HFFc6 (cell line): Measurements from ENCODE around the gene SFXN2. TPM values are rescaled to one million over a fixed set of nuclear protein-coding genes. Genes with fewer than 3 reads are reported as not detected.
"Not testable (repeated sequence)": the region's sequence is repeated elsewhere in the genome, so short reads cannot be mapped to it uniquely, and the experiment has no call there.

Source experiments
- DNase-seq: peaks from one replicate; pipeline ENCODE4 v3.0.0-alpha.2; 2018
- H3K27ac Mint-ChIP-seq: 2 replicates; pipeline ENCODE4 v1.8.0; 2020; ENCODE audit warnings: mild to moderate bottlenecking, mixed read lengths
- H3K27me3 Mint-ChIP-seq: 2 replicates; pipeline ENCODE4 v1.8.0; 2021; ENCODE audit warnings: mild to moderate bottlenecking, moderate library complexity, mixed read lengths; ENCODE audit not compliant: insufficient read depth
- H3K36me3 Mint-ChIP-seq: 2 replicates; pipeline ENCODE4 v1.8.0; 2021; ENCODE audit warnings: low read depth, mixed read lengths
- H3K4me1 Mint-ChIP-seq: 2 replicates; pipeline ENCODE4 v1.8.0; 2020; ENCODE audit warnings: low read depth, mixed read lengths
- H3K4me3 Mint-ChIP-seq: 2 replicates; pipeline ENCODE4 v1.8.0; 2020; ENCODE audit warnings: mild to moderate bottlenecking, moderate library complexity, mixed read lengths
- H3K9me3 Mint-ChIP-seq: 2 replicates; pipeline ENCODE4 v1.8.0; 2020; ENCODE audit warnings: mild to moderate bottlenecking, mixed read lengths
- total RNA-seq, 6 experiments: library from RNA; stranded (reverse); fragmentation: NEBNext Ultra II Directional; extraction: Animal tissue kit (Norgen Biotek cat#: 25700); gene quantifications; 2 replicates in 1 of 6; 3 replicates in 5 of 6; pipeline ENCODE4 v1.2.3, GENCODE V29; 2021
- TF ChIP-seq, protein P1 (sequence below): fragments of 200-600 bp; sonication (generic); IDR thresholded peaks from 2 replicates; pipeline ENCODE4 v1.5.0; 2021; ENCODE audit warnings: antibody characterized with exemption, mild to moderate bottlenecking

Gene SFXN2
- total RNA-seq, 6 experiments from 2014 or later = 2.2 to 4.4 (median 3.5) TPM

GRCh38 chr10:102753718-102754117, 39.3 kb downstream of the SFXN2 start:
- Mint-ChIP-seq H3K27ac (peak overlapping the region; percentile 84), H3K4me3 (peak overlapping the region; percentile 60)
- no peak for DNase-seq

DNA sequence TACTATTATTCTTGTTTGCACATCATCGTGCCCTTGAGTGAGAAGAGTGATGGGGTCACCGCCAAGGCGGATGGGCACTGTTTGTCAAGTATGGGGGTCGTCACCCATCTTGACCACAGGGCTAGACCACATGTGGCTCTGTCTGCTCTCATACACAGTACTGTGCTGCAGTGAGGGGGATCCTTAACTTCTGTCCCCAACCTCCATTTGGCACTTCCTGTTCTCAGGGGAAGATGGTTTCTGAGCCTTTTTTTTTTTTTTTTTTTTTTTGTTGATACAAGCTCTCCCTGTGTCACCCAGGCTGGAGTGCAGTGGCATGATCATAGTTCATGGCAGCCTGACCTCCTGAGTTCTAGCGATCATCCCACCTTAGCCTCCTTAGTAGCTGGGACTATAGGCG, 42.9 kb downstream of the SFXN2 start:
- H3K4me1 Mint-ChIP-seq = peaks cover 27% of the 10 kb centered on the region
- DNase-seq = no peak
- no peak overlapping the region for H3K27ac Mint-ChIP-seq
- H3K36me3 Mint-ChIP-seq = peaks cover 14% of the 10 kb centered on the region
- no peaks in the 10 kb centered on the region for H3K27me3 Mint-ChIP-seq
- TF ChIP-seq, protein P1, sequence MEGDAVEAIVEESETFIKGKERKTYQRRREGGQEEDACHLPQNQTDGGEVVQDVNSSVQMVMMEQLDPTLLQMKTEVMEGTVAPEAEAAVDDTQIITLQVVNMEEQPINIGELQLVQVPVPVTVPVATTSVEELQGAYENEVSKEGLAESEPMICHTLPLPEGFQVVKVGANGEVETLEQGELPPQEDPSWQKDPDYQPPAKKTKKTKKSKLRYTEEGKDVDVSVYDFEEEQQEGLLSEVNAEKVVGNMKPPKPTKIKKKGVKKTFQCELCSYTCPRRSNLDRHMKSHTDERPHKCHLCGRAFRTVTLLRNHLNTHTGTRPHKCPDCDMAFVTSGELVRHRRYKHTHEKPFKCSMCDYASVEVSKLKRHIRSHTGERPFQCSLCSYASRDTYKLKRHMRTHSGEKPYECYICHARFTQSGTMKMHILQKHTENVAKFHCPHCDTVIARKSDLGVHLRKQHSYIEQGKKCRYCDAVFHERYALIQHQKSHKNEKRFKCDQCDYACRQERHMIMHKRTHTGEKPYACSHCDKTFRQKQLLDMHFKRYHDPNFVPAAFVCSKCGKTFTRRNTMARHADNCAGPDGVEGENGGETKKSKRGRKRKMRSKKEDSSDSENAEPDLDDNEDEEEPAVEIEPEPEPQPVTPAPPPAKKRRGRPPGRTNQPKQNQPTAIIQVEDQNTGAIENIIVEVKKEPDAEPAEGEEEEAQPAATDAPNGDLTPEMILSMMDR = no peak
- no peaks in the 10 kb centered on the region for H3K9me3 Mint-ChIP-seq
- no peak overlapping the region for H3K4me3 Mint-ChIP-seq

More at GRCh38 chr10:102753718-102754117, 39.3 kb downstream of the SFXN2 start:
- peaks cover 40% of the 10 kb centered on the region for H3K4me1 Mint-ChIP-seq
- H3K27me3 Mint-ChIP-seq = no peaks in the 10 kb centered on the region; the same call in 1 of the 2 replicates
- no peaks in the 10 kb centered on the region for H3K9me3 Mint-ChIP-seq
- H3K36me3 Mint-ChIP-seq = peaks cover 4% of the 10 kb centered on the region
- TF ChIP-seq, protein P1 = no peak

GRCh38 chr10:102758240-102758932, 44.0 kb downstream of the SFXN2 start:
- peaks cover 14% of the 10 kb centered on the region for H3K36me3 Mint-ChIP-seq
- H3K27ac Mint-ChIP-seq = no peak overlapping the region
- TF ChIP-seq, protein P1 = no peak

DNA sequence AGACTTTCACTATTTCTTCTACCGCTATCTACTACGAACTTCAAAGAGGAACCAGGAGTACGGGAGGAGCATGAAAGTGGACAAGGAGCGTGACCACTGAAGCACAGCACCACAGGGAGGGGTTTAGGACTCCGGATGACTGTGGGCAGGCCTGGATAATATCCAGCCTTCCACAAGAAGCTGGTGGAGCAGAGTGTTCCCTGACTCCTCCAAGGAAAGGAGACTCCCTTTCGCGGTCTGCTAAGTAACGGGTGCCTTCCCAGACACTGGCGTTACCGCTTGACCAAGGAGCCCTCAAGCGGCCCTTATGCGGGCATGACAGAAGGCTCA, 44.5 kb downstream of the SFXN2 start:
- not testable (repeated sequence) for DNase-seq, H3K9me3 Mint-ChIP-seq, H3K4me3 Mint-ChIP-seq, H3K27me3 Mint-ChIP-seq, H3K27ac Mint-ChIP-seq
- Mint-ChIP-seq H3K36me3 (peaks cover 14% of the 10 kb centered on the region), H3K4me1 (peaks cover 15% of the 10 kb centered on the region)

More at GRCh38 chr10:102758240-102758932, 44.0 kb downstream of the SFXN2 start:
- H3K4me1 Mint-ChIP-seq = peaks cover 20% of the 10 kb centered on the region
- no peaks in the 10 kb centered on the region for H3K27me3 Mint-ChIP-seq
- no peaks in the 10 kb centered on the region for H3K9me3 Mint-ChIP-seq
- no peak for DNase-seq
- H3K4me3 Mint-ChIP-seq = no peak overlapping the region

GRCh38 chr10:102759497-102760210, 45.2 kb downstream of the SFXN2 start:
- TF ChIP-seq, protein P1 = no peak
- H3K4me1 Mint-ChIP-seq = peaks cover 18% of the 10 kb centered on the region
- no peaks in the 10 kb centered on the region for H3K27me3 Mint-ChIP-seq
- DNase-seq = no peak
- H3K9me3 Mint-ChIP-seq = no peaks in the 10 kb centered on the region
- no peak overlapping the region for H3K27ac Mint-ChIP-seq
- H3K4me3 Mint-ChIP-seq = no peak overlapping the region
- peaks cover 14% of the 10 kb centered on the region for H3K36me3 Mint-ChIP-seq

- H3K4me3 Mint-ChIP-seq = no peak overlapping the region
- peaks cover 19% of the 10 kb centered on the region for H3K36me3 Mint-ChIP-seq
- TF ChIP-seq, protein P1 = no peak
- H3K9me3 Mint-ChIP-seq = no peaks in the 10 kb centered on the region
- DNase-seq = no peak
- H3K27me3 Mint-ChIP-seq = no peaks in the 10 kb centered on the region
- peaks cover 33% of the 10 kb centered on the region for H3K4me1 Mint-ChIP-seq
- no peak overlapping the region for H3K27ac Mint-ChIP-seq
These were observed 47.5 kb downstream of the SFXN2 start for GRCh38 chr10:102761981-102762380.
